Trophoblast cell (in vitro differentiated cells and primary cell): ENCODE results near the gene M1AP. TPM values are rescaled to one million over a fixed set of nuclear protein-coding genes. Genes with fewer than 3 reads are reported as not detected.

Experiments used
- DNase-seq, 2 donors: peaks; one replicate each; pipeline ENCODE4 v3.0.0-alpha.2; 2016
- H2AFZ ChIP-seq: 2 replicates; pipeline ENCODE4 v1.6.1; 2013; ENCODE audit warnings: low read length, moderate library complexity, mild to moderate bottlenecking; ENCODE audit not compliant: insufficient read depth, poor library complexity
- H2AK5ac ChIP-seq: 2 replicates; pipeline ENCODE4 v1.6.1; 2013; ENCODE audit warnings: mild to moderate bottlenecking, low read length
- H2BK120ac ChIP-seq: 2 replicates; pipeline ENCODE4 v1.6.1; 2013; ENCODE audit warnings: low read length, mild to moderate bottlenecking, moderate library complexity; ENCODE audit not compliant: insufficient read depth, poor library complexity
- H2BK12ac ChIP-seq: 2 replicates; pipeline ENCODE4 v1.6.1; 2013; ENCODE audit warnings: mild to moderate bottlenecking, low read length, moderate library complexity
- H2BK5ac ChIP-seq: 2 replicates; pipeline ENCODE4 v1.6.1; 2013; ENCODE audit warnings: low read length, low read depth, moderate library complexity, mild to moderate bottlenecking; ENCODE audit not compliant: poor library complexity
- H3K14ac ChIP-seq: 2 replicates; pipeline ENCODE4 v1.6.1; 2013; ENCODE audit warnings: mild to moderate bottlenecking, low read length
- H3K18ac ChIP-seq: 2 replicates; pipeline ENCODE4 v1.6.1; 2013; ENCODE audit warnings: mild to moderate bottlenecking, low read length
- H3K23ac ChIP-seq: 2 replicates; pipeline ENCODE4 v1.6.1; 2013; ENCODE audit warnings: low read length
- H3K27ac ChIP-seq: 2 replicates; pipeline ENCODE4 v1.5.1; 2013; ENCODE audit warnings: low read depth, mild to moderate bottlenecking, inconsistent platforms, low read length, moderate library complexity
- H3K27me3 ChIP-seq: 2 replicates; pipeline ENCODE4 v1.6.1; 2013; ENCODE audit warnings: inconsistent platforms, mild to moderate bottlenecking, low read length, moderate library complexity; ENCODE audit not compliant: insufficient read depth
- H3K36me3 ChIP-seq, 2 experiments: 1 replicate in 1 of 2; 2 replicates in 1 of 2; pipeline ENCODE4 v1.6.1; 2013; ENCODE audit warnings: low read length in 2 of 2, mild to moderate bottlenecking in 2 of 2, moderate library complexity in 1 of 2; ENCODE audit not compliant: insufficient read depth in 2 of 2, control insufficient read depth in 1 of 2
- H3K4ac ChIP-seq: 2 replicates; pipeline ENCODE4 v1.6.1; 2013; ENCODE audit warnings: low read depth, mild to moderate bottlenecking, low read length, moderate library complexity
- H3K4me1 ChIP-seq, 2 experiments: 1 replicate in 1 of 2; 2 replicates in 1 of 2; pipeline ENCODE4 v1.6.1; 2013; ENCODE audit warnings: low read length in 2 of 2, mild to moderate bottlenecking in 2 of 2, moderate library complexity in 1 of 2; ENCODE audit not compliant: insufficient read depth in 2 of 2, control insufficient read depth in 1 of 2
- H3K4me2 ChIP-seq: 2 replicates; pipeline ENCODE4 v1.6.1; 2013; ENCODE audit warnings: inconsistent platforms, mild to moderate bottlenecking, low read length, moderate library complexity
- H3K4me3 ChIP-seq: 2 replicates; pipeline ENCODE4 v1.5.1; 2013; ENCODE audit warnings: mild to moderate bottlenecking, low read depth, low read length, inconsistent platforms
- H3K79me1 ChIP-seq: one replicate; pipeline ENCODE4 v1.6.1; 2013; ENCODE audit warnings: low read length
- H3K79me2 ChIP-seq: 2 replicates; pipeline ENCODE4 v1.6.1; 2013; ENCODE audit warnings: low read length, mild to moderate bottlenecking; ENCODE audit not compliant: control insufficient read depth, insufficient read depth, poor library complexity
- H3K9ac ChIP-seq: 2 replicates; pipeline ENCODE4 v1.6.1; 2013; ENCODE audit warnings: mild to moderate bottlenecking, low read length
- H3K9me3 ChIP-seq: 2 replicates; pipeline ENCODE4 v1.6.1; 2013; ENCODE audit warnings: low read depth, mild to moderate bottlenecking, control low read depth, inconsistent platforms, low read length; ENCODE audit not compliant: insufficient read depth
- H4K12ac ChIP-seq: 2 replicates; pipeline ENCODE4 v1.6.1; 2013; ENCODE audit warnings: low read depth, mild to moderate bottlenecking, low read length, moderate library complexity
- H4K8ac ChIP-seq: 2 replicates; pipeline ENCODE4 v1.6.1; 2013; ENCODE audit warnings: low read depth, mild to moderate bottlenecking, low read length, moderate library complexity
- H4K91ac ChIP-seq: one replicate; pipeline ENCODE4 v1.6.1; 2013; ENCODE audit warnings: low read depth, mild to moderate bottlenecking, low read length, moderate library complexity
- WGBS: extraction: QIAGEN DNeasy Blood & Tissue Kit; methylation state at CpG from one replicate; pipeline ENCODE4 v1.1.7; 2013; ENCODE audit warnings: missing lambda C conversion rate; ENCODE audit not compliant: insufficient read length, insufficient coverage; ENCODE audit errors: extremely low coverage; 5-methylcytosine and 5-hydroxymethylcytosine counted together
- polyA plus RNA-seq: library from polyadenylated mRNA; stranded (reverse); fragments of 200-250 nt; gene quantifications from 2 replicates; pipeline ENCODE4 v1.2.3, GENCODE V29; 2013

The M1AP gene, protein sequence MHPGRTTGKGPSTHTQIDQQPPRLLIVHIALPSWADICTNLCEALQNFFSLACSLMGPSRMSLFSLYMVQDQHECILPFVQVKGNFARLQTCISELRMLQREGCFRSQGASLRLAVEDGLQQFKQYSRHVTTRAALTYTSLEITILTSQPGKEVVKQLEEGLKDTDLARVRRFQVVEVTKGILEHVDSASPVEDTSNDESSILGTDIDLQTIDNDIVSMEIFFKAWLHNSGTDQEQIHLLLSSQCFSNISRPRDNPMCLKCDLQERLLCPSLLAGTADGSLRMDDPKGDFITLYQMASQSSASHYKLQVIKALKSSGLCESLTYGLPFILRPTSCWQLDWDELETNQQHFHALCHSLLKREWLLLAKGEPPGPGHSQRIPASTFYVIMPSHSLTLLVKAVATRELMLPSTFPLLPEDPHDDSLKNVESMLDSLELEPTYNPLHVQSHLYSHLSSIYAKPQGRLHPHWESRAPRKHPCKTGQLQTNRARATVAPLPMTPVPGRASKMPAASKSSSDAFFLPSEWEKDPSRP
- polyA plus RNA-seq: 0.56 and 0.89 TPM in 2 replicates

GRCh38 chr2:74648009-74648443, at the start of gene M1AP:
TSS of gene M1AP (minus strand) at chr2:74648330. CDS start at chr2:74640275, 8,055 bp downstream.
- H3K79me1 ChIP-seq: no peaks in the 10 kb centered on the region
- no peak within 1 kb of the TSS for H3K9ac ChIP-seq
- no peaks in the 10 kb centered on the region for H3K27me3 ChIP-seq
- peak within 1 kb of the TSS; percentile 77 for H2AFZ ChIP-seq
- no peak within 1 kb of the TSS for H2BK12ac ChIP-seq
- H3K27ac ChIP-seq: no peak within 1 kb of the TSS
- no peak within 1 kb of the TSS for H4K91ac ChIP-seq
- H3K9me3 ChIP-seq: peaks cover 2% of the 10 kb centered on the region
- H3K4me3 ChIP-seq: peak within 1 kb of the TSS; percentile 67
- no CpG with 5 or more reads among the region's 45 CpGs for WGBS
- H3K79me2 ChIP-seq: peaks cover 3% of the 10 kb centered on the region
- no peaks in the 10 kb centered on the region for H3K36me3 ChIP-seq
- H2BK5ac ChIP-seq: no peak within 1 kb of the TSS
- no peak within 1 kb of the TSS for H3K23ac ChIP-seq
- peak within 1 kb of the TSS; percentile 76 for H4K8ac ChIP-seq
- DNase-seq: peak; percentile 59 to 79
- no peak within 1 kb of the TSS for H2AK5ac ChIP-seq
- H3K14ac ChIP-seq: peak within 1 kb of the TSS; percentile 26
- no peak within 1 kb of the TSS for H3K4ac ChIP-seq
- H2BK120ac ChIP-seq: peak within 1 kb of the TSS; percentile 25
- peak within 1 kb of the TSS; percentile 38 for H3K18ac ChIP-seq
- peak within 1 kb of the TSS; percentile 10 for H4K12ac ChIP-seq
- H3K4me2 ChIP-seq: peak within 1 kb of the TSS; percentile 95
- peaks cover 4 to 8% of the 10 kb centered on the region in 2 experiments for H3K4me1 ChIP-seq

- H2BK12ac ChIP-seq: no peak overlapping the region
- H3K4me2 ChIP-seq: no peak overlapping the region
- peak in 1 of 2 donors; percentile 80 for DNase-seq
- H3K14ac ChIP-seq: no peak overlapping the region
- H3K4me1 ChIP-seq: no peaks in the 10 kb centered on the region
- no peak overlapping the region for H2BK120ac ChIP-seq
- no peak overlapping the region for H2BK5ac ChIP-seq
- no peak overlapping the region for H3K18ac ChIP-seq
- no peaks in the 10 kb centered on the region for H3K79me2 ChIP-seq
- H2AFZ ChIP-seq: no peak overlapping the region
- H3K27me3 ChIP-seq: no peaks in the 10 kb centered on the region
- H4K8ac ChIP-seq: no peak overlapping the region
- H3K27ac ChIP-seq: no peak overlapping the region
- H3K9me3 ChIP-seq: no peaks in the 10 kb centered on the region
- no peaks in the 10 kb centered on the region for H3K36me3 ChIP-seq
- H3K23ac ChIP-seq: no peak overlapping the region
- no peak overlapping the region for H3K4ac ChIP-seq
- no peaks in the 10 kb centered on the region for H3K79me1 ChIP-seq
- H3K9ac ChIP-seq: no peak overlapping the region
- H2AK5ac ChIP-seq: no peak overlapping the region
- no peak overlapping the region for H4K12ac ChIP-seq
- H4K91ac ChIP-seq: no peak overlapping the region
- WGBS: no CpG with 5 or more reads among the region's 2 CpGs
- no peak overlapping the region for H3K4me3 ChIP-seq
Measured at GRCh38 chr2:74696829-74697228, 48.7 kb upstream of the M1AP start.

DNA sequence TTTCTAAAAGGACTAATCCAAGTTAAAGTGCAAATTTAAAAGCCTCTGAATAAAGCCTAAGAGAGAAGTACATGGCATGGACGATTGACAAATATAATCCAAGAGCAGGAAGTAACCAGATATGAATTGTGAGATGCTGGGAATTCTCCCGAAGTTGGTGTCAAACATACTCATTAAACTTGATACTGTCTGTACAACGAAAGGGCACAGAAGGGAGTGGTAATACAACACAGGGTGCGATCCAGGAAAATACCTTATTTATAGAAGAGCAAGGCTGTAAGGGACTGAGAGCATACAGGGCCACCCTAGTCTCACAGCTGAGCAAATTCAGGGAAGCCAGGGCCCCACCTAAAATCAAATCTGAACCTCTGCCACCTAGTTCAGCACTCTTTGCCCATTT, 47.5 kb upstream of the M1AP start:
- Histone ChIP-seq H3K4me2 (no peak overlapping the region), H3K79me2 (no peaks in the 10 kb centered on the region), H2BK5ac (no peak overlapping the region), H4K12ac (no peak overlapping the region), H3K9ac (no peak overlapping the region), H2BK12ac (no peak overlapping the region), H3K23ac (no peak overlapping the region), H2AFZ (no peak overlapping the region), H2BK120ac (no peak overlapping the region), H3K27me3 (no peaks in the 10 kb centered on the region), H3K36me3 (no peaks in the 10 kb centered on the region), H4K91ac (no peak overlapping the region), H2AK5ac (no peak overlapping the region), H3K9me3 (no peaks in the 10 kb centered on the region), H4K8ac (no peak overlapping the region), H3K4ac (no peak overlapping the region), H3K79me1 (no peaks in the 10 kb centered on the region), H3K27ac (no peak overlapping the region), H3K4me1 (no peaks in the 10 kb centered on the region), H3K4me3 (no peak overlapping the region), H3K14ac (no peak overlapping the region), H3K18ac (no peak overlapping the region)
- WGBS: no CpG with 5 or more reads among the region's 4 CpGs
- no peak for DNase-seq

- no peak overlapping the region for H4K91ac ChIP-seq
- no peak overlapping the region for H3K23ac ChIP-seq
- no peak overlapping the region for H3K4me3 ChIP-seq
- H2BK5ac ChIP-seq: no peak overlapping the region
- H3K18ac ChIP-seq: no peak overlapping the region
- no peaks in the 10 kb centered on the region for H3K79me1 ChIP-seq
- no peak overlapping the region for H4K8ac ChIP-seq
- H3K4ac ChIP-seq: no peak overlapping the region
- no peak overlapping the region for H2AFZ ChIP-seq
- no peaks in the 10 kb centered on the region for H3K27me3 ChIP-seq
- no peak overlapping the region for H3K27ac ChIP-seq
- H3K9ac ChIP-seq: no peak overlapping the region
- no peaks in the 10 kb centered on the region for H3K79me2 ChIP-seq
- H2BK12ac ChIP-seq: no peak overlapping the region
- H3K4me2 ChIP-seq: no peak overlapping the region
- no CpG with 5 or more reads among the region's 3 CpGs for WGBS
- H3K9me3 ChIP-seq: no peaks in the 10 kb centered on the region
- H2AK5ac ChIP-seq: no peak overlapping the region
- DNase-seq: no peak
- no peak overlapping the region for H4K12ac ChIP-seq
- H3K4me1 ChIP-seq: no peaks in the 10 kb centered on the region
- no peak overlapping the region for H2BK120ac ChIP-seq
- H3K36me3 ChIP-seq: no peaks in the 10 kb centered on the region
- H3K14ac ChIP-seq: no peak overlapping the region
Measured at GRCh38 chr2:74694281-74694680, 46.2 kb upstream of the M1AP start.
